HG03378 (cell line): ENCODE data around the gene TNFSF12.
A peak's percentile ranks its signal among the peaks of the same experiment; 100 is the strongest.

Experiments used
- ATAC-seq: cut with Tn5 transposase; IDR thresholded peaks from one replicate; pipeline ENCODE4 v1.9.1; 2021; ENCODE audit warnings: mild to moderate bottlenecking, moderate library complexity; ENCODE audit not compliant: unreplicated experiment

Gene TNFSF12

GRCh38 chr17:7541074-7541621 is 7.7 kb upstream of the TNFSF12 start:
- no peak for ATAC-seq

- no peak for ATAC-seq
These were observed 3.9 kb upstream of the TNFSF12 start for GRCh38 chr17:7544911-7545310.

GRCh38 chr17:7549401-7550055 is 670 bp downstream of the TNFSF12 start:
- no peak for ATAC-seq

GRCh38 chr17:7550344-7550743 is 1.5 kb downstream of the TNFSF12 start:
- no peak for ATAC-seq

- no peak for ATAC-seq
These were observed 2.5 kb downstream of the TNFSF12 start for GRCh38 chr17:7551396-7551795.

GRCh38 chr17:7552621-7553051 is 3.8 kb downstream of the TNFSF12 start:
- ATAC-seq = peak; percentile 65

GRCh38 chr17:7553356-7553755 is 4.5 kb downstream of the TNFSF12 start:
- ATAC-seq = no peak

- no peak for ATAC-seq
These were observed 6.6 kb downstream of the TNFSF12 start for GRCh38 chr17:7555320-7555948.

GRCh38 chr17:7556627-7557026 is 7.8 kb downstream of the TNFSF12 start:
- ATAC-seq = no peak

GRCh38 chr17:7557147-7557764 is 8.4 kb downstream of the TNFSF12 start:
- no peak for ATAC-seq

- no peak for ATAC-seq
These were observed 9.1 kb downstream of the TNFSF12 start for GRCh38 chr17:7557775-7558543.

- ATAC-seq = no peak
These were observed 9.9 kb downstream of the TNFSF12 start, which contains the start of gene TNFSF13 for GRCh38 chr17:7558544-7559319. Gene TNFSF13 (plus strand): TSS chr17:7558750. CDS start chr17:7559040, 290 bp downstream.

- no peak for ATAC-seq
These were observed 10.7 kb downstream of the TNFSF12 start for GRCh38 chr17:7559320-7560171.

- no peak for ATAC-seq
These were observed 11.5 kb downstream of the TNFSF12 start for GRCh38 chr17:7560172-7561027.

GRCh38 chr17:7561028-7561575 is 12.2 kb downstream of the TNFSF12 start:
- ATAC-seq = no peak

- ATAC-seq = no peak
These were observed 12.8 kb downstream of the TNFSF12 start, which contains the start of gene SENP3 for GRCh38 chr17:7561589-7562207. Gene SENP3 (plus strand): TSS chr17:7561919. CDS start chr17:7563077, 1,158 bp downstream.

- ATAC-seq = no peak
These were observed 13.3 kb downstream of the TNFSF12 start for GRCh38 chr17:7562208-7562605.
